ENCODE results near the gene TMC6.

- TF ChIP-seq CEBPB (IDR thresholded peaks at IDR 0.05; ENCODE audit: low read depth, low read length) (no peak), RAD21 (IDR thresholded peaks at IDR 0.05; ENCODE audit: low read length) (no peak), POLR2A (IDR thresholded peaks at IDR 0.05; ENCODE audit: low read depth, low read length) (no peak), MXI1 (IDR thresholded peaks at IDR 0.05; ENCODE audit: borderline replicate concordance, low read depth, low read length) (no peak), NFE2L2 (IDR thresholded peaks at IDR 0.05; ENCODE audit: low read depth, low read length) (no peak), CTCF (conservative IDR thresholded peaks at IDR 0.05; ENCODE audit: low read depth, low read length) (no peak)
These were observed 19.1 kb downstream of the TMC6 start for GRCh38 chr17:78109489-78109761.

Data from IMR-90 (cell line).